MV-4-11 (cell line): ENCODE results near the gene GIPC2.

ENCODE experiments used
- DNase-seq: peaks from one replicate; lab custom pipeline; 2025; lab: John Stamatoyannopoulos, UW

GIPC2 gene

GRCh38 chr1:78145105-78145580 is 99.4 kb downstream of the GIPC2 start:
- peak; percentile 48 for DNase-seq

- DNase-seq = no peak
Observed at GRCh38 chr1:78146205-78146771, 100.5 kb downstream of the GIPC2 start.

- DNase-seq = no peak
Observed at GRCh38 chr1:78147031-78147430, 101.3 kb downstream of the GIPC2 start.

GRCh38 chr1:78153092-78153736 is 107.4 kb downstream of the GIPC2 start:
- no peak for DNase-seq

GRCh38 chr1:78155121-78155520 is 109.4 kb downstream of the GIPC2 start:
- DNase-seq = no peak

- no peak for DNase-seq
Observed at GRCh38 chr1:78156805-78157521, 111.2 kb downstream of the GIPC2 start.

- no peak for DNase-seq
Observed at GRCh38 chr1:78165816-78166215, 120.0 kb downstream of the GIPC2 start.

GRCh38 chr1:78168306-78168705 is 122.5 kb downstream of the GIPC2 start:
- DNase-seq = peak; percentile 87

GRCh38 chr1:78170859-78171258 is 125.1 kb downstream of the GIPC2 start:
- DNase-seq = no peak

GRCh38 chr1:78171736-78172590 is 126.2 kb downstream of the GIPC2 start:
- no peak for DNase-seq

- no peak for DNase-seq
Observed at GRCh38 chr1:78176448-78176847, 130.7 kb downstream of the GIPC2 start.

GRCh38 chr1:78177708-78178270 is 132.0 kb downstream of the GIPC2 start:
- DNase-seq = no peak

GRCh38 chr1:78178816-78179215 is 133.1 kb downstream of the GIPC2 start:
- no peak for DNase-seq

- no peak for DNase-seq
Observed at GRCh38 chr1:78184460-78185072, 138.8 kb downstream of the GIPC2 start.
